Measurements from ENCODE around the gene ACOT12. TPM values are rescaled to one million over a fixed set of nuclear protein-coding genes. Genes with fewer than 3 reads are reported as not detected.

The ACOT12 gene
- total and polyA plus RNA-seq, 9 of the 15 experiments (the other 6 are each of a cell fraction or from before 2014, with no cell fraction given) = 0.03 TPM; not detected in 8

DNA sequence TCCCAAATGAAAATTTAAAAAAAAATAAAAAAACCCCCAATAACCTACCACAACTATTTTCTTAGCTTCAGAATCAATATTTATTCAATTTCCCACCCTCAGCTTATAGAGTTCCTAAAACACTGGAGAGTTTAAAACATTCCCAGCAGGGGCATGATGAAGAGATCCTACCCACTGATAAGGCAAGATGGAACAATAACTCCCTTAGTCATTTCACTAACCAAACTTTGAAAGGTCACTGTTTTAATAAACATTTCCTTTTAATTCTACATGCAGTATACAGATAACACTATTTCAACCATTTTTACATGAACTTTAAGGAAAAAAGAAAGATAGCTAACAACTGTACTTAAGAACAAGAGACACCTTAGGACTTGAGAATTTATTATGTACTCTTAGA, 34.9 kb upstream of the ACOT12 start:
- intact Hi-C loops (cut with micrococcal nuclease) (loop anchor here (5.0 to 10.0 kb wide), 4 partner anchors 76 to 798 kb away; partner anchors contain the start of gene SSBP2), in situ Hi-C loops (cut with MboI) (loop anchor here (10.0 kb wide), 1 partner anchor 416 kb away; no protein-coding TSS in a partner anchor)
- BruUV-seq (replicated peaks) = no TSS peak

DNA sequence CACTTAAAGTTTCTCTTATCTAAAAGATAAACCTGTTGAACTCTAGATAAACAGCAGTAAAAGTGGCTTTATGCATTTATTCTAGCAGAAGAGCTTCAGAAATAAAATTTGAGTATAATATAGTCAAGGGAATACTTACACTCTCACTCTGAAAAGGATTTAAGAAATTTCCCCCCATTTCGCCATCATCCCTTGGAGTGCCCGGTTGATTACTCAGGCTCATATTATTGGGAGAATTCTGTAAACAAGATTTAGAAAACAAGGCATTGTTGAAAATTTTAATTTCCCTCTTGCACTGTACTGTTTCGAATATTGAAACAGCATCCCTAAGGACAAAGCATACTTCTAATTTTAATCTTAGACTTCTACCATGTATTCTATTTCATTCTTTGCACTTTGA, 34.5 kb upstream of the ACOT12 start:
- FAIRE-seq = no peak
- H3K27me3 ChIP-seq (ENCODE audit: control insufficient read depth in 2 of 2, insufficient read depth in 2 of 2, low read length in 2 of 2) = no peaks in the 10 kb centered on the region
- H3K9me1 ChIP-seq (ENCODE audit: control insufficient read depth, insufficient read depth, low read length) = no peaks in the 10 kb centered on the region
- no peaks in the 10 kb centered on the region for H3K9me3 ChIP-seq (replicated peaks; ENCODE audit: control insufficient read depth, insufficient read depth, low read depth, low read length)
- ChIA-PET POLR2A (no interaction called here), CTCF (ENCODE audit: low intra/inter-chr PET ratio) (interaction anchor here (1.3 kb wide), 1 partner anchor 738 kb away, joined by 4 read pairs; no protein-coding TSS in a partner anchor)
- no peak for ATAC-seq
- no peak overlapping the region for H3K4me2 ChIP-seq (ENCODE audit: insufficient read depth, low read length)
- intact Hi-C loops (cut with micrococcal nuclease) = loop anchor here (5.0 to 10.0 kb wide), 4 partner anchors 76 to 799 kb away; partner anchors contain the start of gene SSBP2
- 77% methylated on average over 3 of the region's 3 CpGs for WGBS (ENCODE audit: insufficient coverage, low coverage, missing lambda C conversion rate)
- BruUV-seq (replicated peaks) = no TSS peak
- DNase-seq (ENCODE audit: extremely low read depth in 1 of 4, low spot score in 3 of 4) = no peak
- H2AFZ ChIP-seq (ENCODE audit: low read depth, low read length) = no peak overlapping the region
- no peaks in the 10 kb centered on the region for H4K20me1 ChIP-seq (replicated peaks; ENCODE audit: control insufficient read depth, insufficient read depth, low read length)
- no peaks in the 10 kb centered on the region for H3K36me3 ChIP-seq (ENCODE audit: control insufficient read depth, insufficient read depth, low read length)
- no peaks in the 10 kb centered on the region; a peak in 1 of 5 replicates for H3K4me1 ChIP-seq (replicated peaks in 1 of 2; ENCODE audit: control insufficient read depth in 2 of 2, insufficient read depth in 2 of 2, low read length in 2 of 2)
- no peak overlapping the region for H3K27ac ChIP-seq (ENCODE audit: extremely low read depth, low read depth, low read length)
- no peak overlapping the region for H3K9ac ChIP-seq (ENCODE audit: insufficient read depth in 1 of 2, low read depth in 2 of 2, low read length in 2 of 2)
- in situ Hi-C loops (cut with MboI) = loop anchor here (10.0 kb wide), 1 partner anchor 416 kb away; no protein-coding TSS in a partner anchor
- no peaks in the 10 kb centered on the region for H3K79me2 ChIP-seq (ENCODE audit: control insufficient read depth, insufficient read depth, low read length)
- no peak overlapping the region for H3K4me3 ChIP-seq
- no peak for TF ChIP-seq GTF2B (IDR thresholded peaks at IDR 0.05; ENCODE audit: extremely low read depth, insufficient read length)
- no peak for TF ChIP-seq MTA3 (IDR thresholded peaks at IDR 0.05; ENCODE audit: borderline replicate concordance)
- TF ChIP-seq HNRNPLL (IDR thresholded peaks at IDR 0.05; ENCODE audit: low read depth, low read length, poor library complexity, severe bottlenecking) = no peak
- TF ChIP-seq ARID1B (IDR thresholded peaks at IDR 0.05) = no peak
- TF ChIP-seq KLF13 (tag; IDR thresholded peaks at IDR 0.05; ENCODE audit: borderline replicate concordance, low read depth) = no peak
- no peak for TF ChIP-seq TCF3 (CRISPR knock-in tag; IDR thresholded peaks at IDR 0.05)
- TF ChIP-seq NR3C1 (CRISPR knock-in tag; IDR thresholded peaks at IDR 0.05) = no peak
- TF ChIP-seq, protein P1, sequence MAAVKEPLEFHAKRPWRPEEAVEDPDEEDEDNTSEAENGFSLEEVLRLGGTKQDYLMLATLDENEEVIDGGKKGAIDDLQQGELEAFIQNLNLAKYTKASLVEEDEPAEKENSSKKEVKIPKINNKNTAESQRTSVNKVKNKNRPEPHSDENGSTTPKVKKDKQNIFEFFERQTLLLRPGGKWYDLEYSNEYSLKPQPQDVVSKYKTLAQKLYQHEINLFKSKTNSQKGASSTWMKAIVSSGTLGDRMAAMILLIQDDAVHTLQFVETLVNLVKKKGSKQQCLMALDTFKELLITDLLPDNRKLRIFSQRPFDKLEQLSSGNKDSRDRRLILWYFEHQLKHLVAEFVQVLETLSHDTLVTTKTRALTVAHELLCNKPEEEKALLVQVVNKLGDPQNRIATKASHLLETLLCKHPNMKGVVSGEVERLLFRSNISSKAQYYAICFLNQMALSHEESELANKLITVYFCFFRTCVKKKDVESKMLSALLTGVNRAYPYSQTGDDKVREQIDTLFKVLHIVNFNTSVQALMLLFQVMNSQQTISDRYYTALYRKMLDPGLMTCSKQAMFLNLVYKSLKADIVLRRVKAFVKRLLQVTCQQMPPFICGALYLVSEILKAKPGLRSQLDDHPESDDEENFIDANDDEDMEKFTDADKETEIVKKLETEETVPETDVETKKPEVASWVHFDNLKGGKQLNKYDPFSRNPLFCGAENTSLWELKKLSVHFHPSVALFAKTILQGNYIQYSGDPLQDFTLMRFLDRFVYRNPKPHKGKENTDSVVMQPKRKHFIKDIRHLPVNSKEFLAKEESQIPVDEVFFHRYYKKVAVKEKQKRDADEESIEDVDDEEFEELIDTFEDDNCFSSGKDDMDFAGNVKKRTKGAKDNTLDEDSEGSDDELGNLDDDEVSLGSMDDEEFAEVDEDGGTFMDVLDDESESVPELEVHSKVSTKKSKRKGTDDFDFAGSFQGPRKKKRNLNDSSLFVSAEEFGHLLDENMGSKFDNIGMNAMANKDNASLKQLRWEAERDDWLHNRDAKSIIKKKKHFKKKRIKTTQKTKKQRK (IDR thresholded peaks at IDR 0.05; ENCODE audit: borderline replicate concordance, low read depth, low read length) = no peak
- no peak for TF ChIP-seq ERF (CRISPR knock-in tag; IDR thresholded peaks at IDR 0.05)

More for the DNA sequence above, 34.9 kb upstream of the ACOT12 start:
- H3K9me3 ChIP-seq (replicated peaks; ENCODE audit: control insufficient read depth, insufficient read depth, low read depth, low read length) = no peaks in the 10 kb centered on the region
- H4K20me1 ChIP-seq (replicated peaks; ENCODE audit: control insufficient read depth, insufficient read depth, low read length) = no peaks in the 10 kb centered on the region
- H3K9me1 ChIP-seq (ENCODE audit: control insufficient read depth, insufficient read depth, low read length) = no peaks in the 10 kb centered on the region
- DNase-seq (ENCODE audit: extremely low read depth in 1 of 4, low spot score in 3 of 4) (peak in 3 of 4 experiments; percentile 14 to 16 (median 16)), FAIRE-seq (no peak), ATAC-seq (no peak)
- no peak overlapping the region for H3K9ac ChIP-seq (ENCODE audit: insufficient read depth in 1 of 2, low read depth in 2 of 2, low read length in 2 of 2)
- no peaks in the 10 kb centered on the region for H3K79me2 ChIP-seq (ENCODE audit: control insufficient read depth, insufficient read depth, low read length)
- TF ChIP-seq FOXK1 (CRISPR knock-in tag; IDR thresholded peaks at IDR 0.05; ENCODE audit: borderline replicate concordance) (no peak), NFE2 (IDR thresholded peaks at IDR 0.05; ENCODE audit: low read depth) (peak; percentile 46), FOSL1 (tag; conservative IDR thresholded peaks at IDR 0.05) (0 out of 2 replicates have a peak, but pooled peaks have one; percentile 17), TRIM28 (IDR thresholded peaks at IDR 0.05) (no peak)
- ChIA-PET CTCF (ENCODE audit: low intra/inter-chr PET ratio) (no interaction called here), POLR2A (no interaction called here)
- H3K4me2 ChIP-seq (ENCODE audit: insufficient read depth, low read length) = no peak overlapping the region
- no peak overlapping the region for H2AFZ ChIP-seq (ENCODE audit: low read depth, low read length)
- H3K27me3 ChIP-seq (ENCODE audit: control insufficient read depth in 2 of 2, insufficient read depth in 2 of 2, low read length in 2 of 2) = no peaks in the 10 kb centered on the region
- no peaks in the 10 kb centered on the region; a peak in 1 of 5 replicates for H3K4me1 ChIP-seq (replicated peaks in 1 of 2; ENCODE audit: control insufficient read depth in 2 of 2, insufficient read depth in 2 of 2, low read length in 2 of 2)
- H3K36me3 ChIP-seq (ENCODE audit: control insufficient read depth, insufficient read depth, low read length) = no peaks in the 10 kb centered on the region; the same call in 2 of the 3 replicates
- H3K27ac ChIP-seq (ENCODE audit: extremely low read depth, low read depth, low read length) = no peak overlapping the region
- no peak overlapping the region for H3K4me3 ChIP-seq

Measured in K562 (cell line).